Measurements from ENCODE around the gene LRRFIP2.
"Not testable (repeated sequence)": the region's sequence is repeated elsewhere in the genome, so short reads cannot be mapped to it uniquely, and the experiment has no call there.

Gene LRRFIP2

GRCh38 chr3:37174532-37175126, at the start of gene LRRFIP2:
Gene LRRFIP2, minus strand, starts transcription at chr3:37174582. Its CDS starts 25,599 bp downstream, at chr3:37148983.
- DNase-seq (ENCODE audit: low read depth in 3 of 3): no peak

- no peak for DNase-seq (ENCODE audit: low read depth in 3 of 3)
These were observed 49.2 kb upstream of the LRRFIP2 start for GRCh38 chr3:37223576-37223975.

- DNase-seq (ENCODE audit: low read depth in 3 of 3): no peak
These were observed 48.8 kb upstream of the LRRFIP2 start for GRCh38 chr3:37223141-37223558.

GRCh38 chr3:37222542-37222941, 48.2 kb upstream of the LRRFIP2 start:
- not testable (repeated sequence) for DNase-seq (ENCODE audit: low read depth in 3 of 3)

DNA sequence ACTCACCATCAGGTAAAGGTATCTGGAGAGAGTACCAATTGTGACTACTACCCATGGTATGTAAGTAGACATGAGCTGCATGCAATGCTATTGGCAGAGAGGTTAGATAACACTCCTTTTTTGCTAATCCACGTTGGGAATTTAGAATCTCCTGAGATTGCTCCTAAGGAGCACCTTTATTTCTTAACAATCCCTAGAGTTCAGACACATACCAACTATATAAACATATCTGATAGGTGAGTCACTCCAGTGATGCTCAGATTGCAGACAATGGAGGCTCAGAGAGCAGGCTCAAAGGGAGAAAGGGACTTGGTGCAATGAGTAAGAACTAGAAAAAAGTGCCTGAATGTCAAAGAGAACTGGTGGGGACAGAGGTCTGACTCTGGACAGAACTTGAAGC, 47.0 kb upstream of the LRRFIP2 start:
- no peak for DNase-seq (ENCODE audit: low read depth in 3 of 3)

DNA sequence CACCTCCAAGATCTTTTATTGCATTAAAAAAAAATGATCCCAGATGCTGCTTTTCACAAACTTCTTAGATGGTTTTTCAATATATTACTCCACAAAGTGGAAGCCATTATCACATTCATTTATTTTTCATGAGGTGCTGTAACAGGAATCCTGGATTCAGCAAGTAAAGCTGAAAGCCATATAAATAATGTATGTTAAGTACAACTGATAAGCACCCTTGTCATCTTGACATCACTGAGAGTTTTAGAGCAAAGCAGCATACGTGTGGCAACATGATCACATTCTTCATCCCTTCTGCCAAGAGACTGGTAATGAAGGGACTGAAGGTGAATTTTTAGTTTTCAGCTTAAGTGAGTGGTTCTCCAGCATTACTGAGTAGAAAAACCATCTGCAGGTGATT, 44.9 kb upstream of the LRRFIP2 start:
- no peak for DNase-seq (ENCODE audit: low read depth in 3 of 3)

GRCh38 chr3:37218206-37218605, 43.8 kb upstream of the LRRFIP2 start:
- DNase-seq (ENCODE audit: low read depth in 3 of 3): no peak

GRCh38 chr3:37217098-37217849, 42.9 kb upstream of the LRRFIP2 start:
- DNase-seq (ENCODE audit: low read depth in 3 of 3): no peak

DNA sequence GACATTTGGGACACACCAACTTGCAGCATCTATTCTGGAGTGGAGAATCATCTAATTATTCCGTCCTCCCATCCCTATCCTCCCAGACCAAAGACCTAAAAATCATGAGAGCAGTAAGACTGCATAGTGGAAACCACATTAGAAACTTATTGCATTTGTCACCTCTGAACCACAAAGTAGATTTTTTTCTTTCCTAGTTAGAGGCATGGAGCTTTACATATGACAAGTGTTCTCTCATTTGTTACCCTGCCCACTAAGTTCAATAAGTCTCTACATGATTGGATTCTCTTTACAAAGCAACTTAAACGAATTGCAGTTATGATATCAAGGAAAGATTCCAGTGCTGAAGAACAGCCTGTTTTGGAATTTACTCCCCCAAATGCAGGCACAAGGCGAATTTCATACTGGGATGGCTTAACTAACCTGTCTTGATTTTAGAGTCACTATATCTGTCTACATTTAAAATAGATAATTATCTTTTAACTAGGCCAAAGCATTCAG, 42.3 kb upstream of the LRRFIP2 start:
- no peak for DNase-seq (ENCODE audit: low read depth in 3 of 3)

DNA sequence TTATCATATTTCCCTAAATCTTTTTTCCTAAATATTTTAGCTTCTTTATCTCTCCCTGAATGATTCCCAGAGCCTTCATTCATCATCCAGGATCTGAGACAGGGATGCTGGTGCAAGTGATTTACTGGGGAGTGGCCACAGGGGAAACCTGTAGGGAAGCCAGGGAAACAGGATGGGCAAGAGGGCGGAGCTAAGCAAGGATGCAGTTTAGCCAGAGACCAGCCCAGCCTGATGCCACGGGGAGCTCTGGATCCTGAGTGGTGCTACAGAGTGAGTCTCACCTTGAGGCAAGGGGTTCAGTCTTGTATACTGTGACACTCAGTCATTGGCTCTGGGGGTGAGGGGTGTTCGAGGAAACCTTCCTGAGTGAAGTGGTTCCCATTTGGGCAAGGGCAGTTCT, 39.7 kb upstream of the LRRFIP2 start:
- DNase-seq (ENCODE audit: low read depth in 3 of 3): no peak

DNA sequence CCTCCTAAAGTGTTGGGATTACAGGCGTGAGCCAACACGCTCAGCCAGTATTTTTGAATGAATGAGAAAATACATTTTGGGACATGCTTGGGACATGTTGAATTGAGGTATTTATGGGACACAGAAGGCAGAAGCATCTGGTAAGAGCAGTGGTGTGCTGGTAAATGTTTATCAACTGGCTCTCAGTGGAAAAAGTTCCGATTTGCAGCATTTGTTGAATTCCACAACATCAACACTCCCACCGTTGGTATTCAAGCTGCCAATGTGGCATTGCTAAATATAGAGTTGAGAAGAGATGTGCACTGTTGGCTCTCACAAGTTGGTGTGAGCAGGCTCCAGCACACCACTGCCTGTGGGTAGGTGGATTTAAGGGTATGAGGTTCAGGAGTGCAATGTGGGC, 35.8 kb upstream of the LRRFIP2 start:
- no peak for DNase-seq (ENCODE audit: low read depth in 3 of 3)

DNA sequence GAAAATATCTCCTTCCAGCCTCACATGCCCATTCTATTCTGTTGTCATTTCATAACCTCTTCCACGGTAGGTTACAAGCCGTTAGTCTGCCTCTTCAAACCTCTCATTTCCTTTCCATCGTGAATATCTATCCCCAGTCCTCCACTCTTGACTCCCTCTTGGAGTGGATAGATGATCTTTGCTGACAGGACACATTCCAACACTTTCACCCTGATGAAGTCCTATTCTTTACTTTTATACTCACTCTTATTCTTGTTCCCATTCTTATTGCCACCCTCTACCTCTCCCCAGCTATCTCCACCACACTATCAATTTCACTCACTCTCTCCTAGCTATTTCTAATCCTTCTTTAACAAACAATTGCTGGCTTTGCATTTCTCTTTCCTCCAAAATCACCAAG, 34.2 kb upstream of the LRRFIP2 start:
- DNase-seq (ENCODE audit: low read depth in 3 of 3): not testable (repeated sequence)

DNA sequence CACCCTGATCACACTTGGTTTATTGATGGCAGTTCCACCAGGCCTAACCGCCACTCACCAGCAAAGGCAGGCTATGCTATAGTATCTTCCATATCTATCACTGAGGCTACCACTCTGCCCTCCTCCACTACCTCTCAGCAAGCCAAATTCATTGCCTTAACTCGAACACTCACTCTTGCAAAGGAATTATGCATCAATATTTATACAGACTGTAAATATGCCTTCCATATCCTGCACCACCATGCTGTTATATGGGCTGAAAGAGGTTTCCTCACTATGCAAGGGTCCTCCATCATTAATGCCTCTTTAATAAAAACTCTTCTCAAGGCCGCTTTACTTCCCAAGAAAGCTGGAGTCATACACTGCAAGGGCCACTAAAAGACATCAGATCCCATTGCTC, 33.6 kb upstream of the LRRFIP2 start:
- not testable (repeated sequence) for DNase-seq (ENCODE audit: low read depth in 3 of 3)

DNA sequence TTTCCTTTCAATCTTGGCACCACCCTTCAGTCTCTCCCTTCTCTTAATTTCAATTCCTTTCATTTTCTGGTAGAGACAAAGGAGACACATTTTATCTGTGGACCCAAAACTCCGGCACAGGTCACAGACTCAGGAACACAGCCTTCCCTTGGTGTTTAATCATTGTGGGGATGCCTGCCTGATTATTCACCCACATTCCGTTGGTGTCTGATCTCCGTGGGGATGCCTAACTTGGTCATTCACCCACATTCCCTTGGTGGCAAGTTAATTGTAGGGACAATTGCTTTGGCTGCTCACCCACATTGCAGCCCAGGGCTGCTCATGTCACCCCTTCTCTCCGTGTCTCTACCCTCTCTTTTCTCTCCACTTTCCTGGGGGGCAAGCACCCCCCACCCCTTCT, 31.7 kb upstream of the LRRFIP2 start:
- not testable (repeated sequence) for DNase-seq (ENCODE audit: low read depth in 3 of 3)

GRCh38 chr3:37204314-37204713, 29.9 kb upstream of the LRRFIP2 start:
- no peak for DNase-seq (ENCODE audit: low read depth in 3 of 3)

GRCh38 chr3:37202035-37202434, 27.7 kb upstream of the LRRFIP2 start:
- no peak for DNase-seq (ENCODE audit: low read depth in 3 of 3)

DNA sequence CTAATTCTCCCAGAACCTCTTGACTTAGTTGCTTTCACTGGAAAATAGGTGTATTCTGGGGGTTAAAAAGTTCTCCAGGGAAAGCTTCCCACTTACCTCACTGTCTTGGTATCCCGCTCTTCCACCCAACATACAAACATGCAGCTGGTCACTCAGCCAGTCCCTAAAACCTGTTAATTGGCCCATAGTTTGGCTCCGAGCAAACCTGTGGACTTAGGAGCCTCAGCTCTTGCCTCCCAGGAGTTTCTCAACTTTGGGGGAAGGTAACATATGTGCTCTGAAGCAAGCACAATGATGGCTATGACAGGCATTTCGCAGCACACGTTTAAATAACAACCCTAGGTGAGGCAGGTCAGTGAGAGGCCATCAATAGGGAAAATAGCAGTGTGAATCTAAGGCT, 25.8 kb upstream of the LRRFIP2 start:
- no peak for DNase-seq (ENCODE audit: low read depth in 3 of 3)

DNA sequence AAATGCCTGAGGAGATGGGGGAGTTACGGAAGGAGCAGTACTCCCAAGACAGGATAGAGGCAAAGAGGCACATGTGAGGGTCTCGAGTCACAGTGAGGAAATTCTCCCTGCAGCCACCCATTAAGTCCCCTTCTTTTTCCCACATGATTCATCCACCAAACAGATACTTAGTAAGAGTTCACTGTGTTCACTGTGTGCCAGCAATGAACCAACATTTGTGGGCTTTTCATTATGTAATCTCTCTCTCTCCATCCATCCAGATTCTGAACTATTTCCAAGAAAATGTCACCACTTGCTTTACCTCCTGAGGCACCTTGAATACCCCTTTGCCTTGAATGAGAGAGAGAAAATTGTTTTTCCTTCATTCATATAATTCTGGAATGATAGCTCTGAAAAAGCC, 24.6 kb upstream of the LRRFIP2 start:
- no peak for DNase-seq (ENCODE audit: low read depth in 3 of 3)

GRCh38 chr3:37198547-37198946, 24.2 kb upstream of the LRRFIP2 start:
- no peak for DNase-seq (ENCODE audit: low read depth in 3 of 3)

DNA sequence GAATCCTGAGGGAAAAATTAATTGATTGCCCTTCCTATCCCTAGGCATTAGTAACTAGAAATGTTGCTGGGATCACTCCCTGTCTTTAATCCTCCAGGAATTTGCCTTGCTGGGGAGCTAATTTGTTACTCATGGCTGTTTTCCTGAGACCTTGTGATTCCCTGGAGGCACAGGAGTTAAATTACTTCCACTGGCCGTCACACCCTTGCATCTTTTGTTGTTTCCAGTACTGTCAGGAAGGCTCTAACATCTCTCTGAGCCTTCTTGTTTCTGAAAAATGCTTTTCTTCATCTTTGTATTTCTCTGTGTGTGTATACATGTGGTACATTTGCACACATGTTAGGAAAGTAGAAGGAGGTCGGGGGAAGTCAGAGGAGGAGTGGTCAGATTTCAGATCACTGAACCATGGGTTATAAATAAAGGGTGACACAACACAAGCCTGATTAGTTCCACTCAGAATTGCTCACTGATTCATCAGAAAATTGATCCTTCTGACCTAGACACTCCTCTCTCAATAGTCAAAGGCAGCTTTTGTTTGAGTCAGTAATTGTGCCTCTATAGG, 23.5 kb upstream of the LRRFIP2 start:
- no peak for DNase-seq (ENCODE audit: low read depth in 3 of 3)

- DNase-seq (ENCODE audit: low read depth in 3 of 3): no peak
These were observed 20.2 kb upstream of the LRRFIP2 start for GRCh38 chr3:37194533-37194932.

- no peak for DNase-seq (ENCODE audit: low read depth in 3 of 3)
These were observed 16.3 kb upstream of the LRRFIP2 start for GRCh38 chr3:37190667-37191066.

DNA sequence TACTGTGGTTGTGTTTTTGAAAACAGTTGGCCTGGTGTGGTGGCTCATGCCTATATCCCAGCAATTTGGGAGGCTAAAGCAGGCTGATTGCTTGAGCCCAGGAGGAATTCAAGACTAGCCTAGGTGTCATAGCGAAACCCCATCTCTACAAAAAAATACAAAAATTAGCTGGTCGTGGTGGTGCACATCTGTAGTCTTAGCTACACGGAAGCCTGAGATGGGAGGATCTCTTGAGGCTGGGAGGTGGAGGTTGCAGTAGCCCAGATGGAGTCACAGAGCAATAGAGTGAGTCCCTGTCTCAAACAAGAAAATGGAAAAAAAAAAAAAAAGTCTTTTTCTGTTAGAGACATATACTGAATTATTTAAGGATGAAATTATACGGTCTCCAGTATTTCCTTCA, 14.7 kb upstream of the LRRFIP2 start:
- no peak for DNase-seq (ENCODE audit: low read depth in 3 of 3)
